Stimulated activated naive CD8-positive, alpha-beta T cell treated with anti-CD3 and anti-CD28 coated beads, Interleukin-15, Interleukin-2, amounts not matched to agents 100 ng/mL and 50 ng/mL, for 24 hours (primary cell): ENCODE measurements around the gene ADAMTS19.
"Not testable (repeated sequence)": the region's sequence is repeated elsewhere in the genome, so short reads cannot be mapped to it uniquely, and the experiment has no call there.

Source experiments
- H3K27ac Mint-ChIP-seq: one replicate; pipeline ENCODE4 v1.8.0; 2021; ENCODE audit warnings: mild to moderate bottlenecking, mixed read lengths
- H3K27me3 Mint-ChIP-seq: one replicate; pipeline ENCODE4 v1.8.0; 2021; ENCODE audit warnings: mixed read lengths
- H3K36me3 Mint-ChIP-seq: one replicate; pipeline ENCODE4 v1.8.0; 2021; ENCODE audit warnings: low read depth, mixed read lengths
- H3K4me1 Mint-ChIP-seq: one replicate; pipeline ENCODE4 v1.8.0; 2021; ENCODE audit warnings: low read depth, mixed read lengths
- H3K4me3 Mint-ChIP-seq: one replicate; pipeline ENCODE4 v1.8.0; 2021; ENCODE audit warnings: mild to moderate bottlenecking, mixed read lengths
- H3K9me3 Mint-ChIP-seq: one replicate; pipeline ENCODE4 v1.8.0; 2021; ENCODE audit warnings: mixed read lengths

Gene ADAMTS19

GRCh38 chr5:129506086-129506485 lies 46.0 kb downstream of the ADAMTS19 start:
- no peaks in the 10 kb centered on the region for H3K9me3 Mint-ChIP-seq
- no peaks in the 10 kb centered on the region for H3K36me3 Mint-ChIP-seq
- H3K27ac Mint-ChIP-seq = no peak overlapping the region
- no peak overlapping the region for H3K4me3 Mint-ChIP-seq
- no peaks in the 10 kb centered on the region for H3K27me3 Mint-ChIP-seq
- no peaks in the 10 kb centered on the region for H3K4me1 Mint-ChIP-seq

- Mint-ChIP-seq H3K4me3 (no peak overlapping the region), H3K9me3 (no peaks in the 10 kb centered on the region), H3K27ac (no peak overlapping the region), H3K27me3 (no peaks in the 10 kb centered on the region), H3K4me1 (no peaks in the 10 kb centered on the region), H3K36me3 (no peaks in the 10 kb centered on the region)
Observed at GRCh38 chr5:129506950-129507349, 46.9 kb downstream of the ADAMTS19 start.

GRCh38 chr5:129507527-129507926 lies 47.4 kb downstream of the ADAMTS19 start:
- H3K9me3 Mint-ChIP-seq = no peaks in the 10 kb centered on the region
- no peaks in the 10 kb centered on the region for H3K4me1 Mint-ChIP-seq
- H3K36me3 Mint-ChIP-seq = no peaks in the 10 kb centered on the region
- H3K27ac Mint-ChIP-seq = no peak overlapping the region
- H3K27me3 Mint-ChIP-seq = no peaks in the 10 kb centered on the region
- no peak overlapping the region for H3K4me3 Mint-ChIP-seq

- Mint-ChIP-seq H3K27me3 (no peaks in the 10 kb centered on the region), H3K36me3 (no peaks in the 10 kb centered on the region), H3K27ac (no peak overlapping the region), H3K4me3 (no peak overlapping the region), H3K9me3 (no peaks in the 10 kb centered on the region), H3K4me1 (no peaks in the 10 kb centered on the region)
Observed at GRCh38 chr5:129508606-129509005, 48.5 kb downstream of the ADAMTS19 start.

GRCh38 chr5:129509363-129509975 lies 49.4 kb downstream of the ADAMTS19 start:
- no peak overlapping the region for H3K27ac Mint-ChIP-seq
- H3K27me3 Mint-ChIP-seq = no peaks in the 10 kb centered on the region
- peaks cover 4% of the 10 kb centered on the region for H3K9me3 Mint-ChIP-seq
- H3K4me1 Mint-ChIP-seq = no peaks in the 10 kb centered on the region
- no peak overlapping the region for H3K4me3 Mint-ChIP-seq
- no peaks in the 10 kb centered on the region for H3K36me3 Mint-ChIP-seq

GRCh38 chr5:129511291-129511690 lies 51.2 kb downstream of the ADAMTS19 start:
- no peak overlapping the region for H3K27ac Mint-ChIP-seq
- H3K9me3 Mint-ChIP-seq = peaks cover 4% of the 10 kb centered on the region
- H3K36me3 Mint-ChIP-seq = no peaks in the 10 kb centered on the region
- H3K27me3 Mint-ChIP-seq = no peaks in the 10 kb centered on the region
- no peak overlapping the region for H3K4me3 Mint-ChIP-seq
- H3K4me1 Mint-ChIP-seq = no peaks in the 10 kb centered on the region

- no peaks in the 10 kb centered on the region for H3K27me3 Mint-ChIP-seq
- H3K27ac Mint-ChIP-seq = no peak overlapping the region
- H3K4me1 Mint-ChIP-seq = no peaks in the 10 kb centered on the region
- H3K4me3 Mint-ChIP-seq = no peak overlapping the region
- H3K9me3 Mint-ChIP-seq = peaks cover 4% of the 10 kb centered on the region
- H3K36me3 Mint-ChIP-seq = no peaks in the 10 kb centered on the region
Observed at GRCh38 chr5:129541051-129541450, 81.0 kb downstream of the ADAMTS19 start.

- H3K27ac Mint-ChIP-seq = no peak overlapping the region
- H3K9me3 Mint-ChIP-seq = peaks cover 5% of the 10 kb centered on the region
- no peaks in the 10 kb centered on the region for H3K4me1 Mint-ChIP-seq
Observed at GRCh38 chr5:129541648-129542251, 81.7 kb downstream of the ADAMTS19 start.

GRCh38 chr5:129547137-129547536 lies 87.0 kb downstream of the ADAMTS19 start:
- H3K4me3 Mint-ChIP-seq = no peak overlapping the region
- H3K9me3 Mint-ChIP-seq = peaks cover 9% of the 10 kb centered on the region
- H3K27me3 Mint-ChIP-seq = no peaks in the 10 kb centered on the region
- H3K27ac Mint-ChIP-seq = no peak overlapping the region
- H3K4me1 Mint-ChIP-seq = no peaks in the 10 kb centered on the region
- H3K36me3 Mint-ChIP-seq = no peaks in the 10 kb centered on the region

More at GRCh38 chr5:129541648-129542251, 81.7 kb downstream of the ADAMTS19 start:
- no peaks in the 10 kb centered on the region for H3K27me3 Mint-ChIP-seq
- no peaks in the 10 kb centered on the region for H3K36me3 Mint-ChIP-seq
- no peak overlapping the region for H3K4me3 Mint-ChIP-seq

- no peak overlapping the region for H3K27ac Mint-ChIP-seq
- no peaks in the 10 kb centered on the region for H3K4me1 Mint-ChIP-seq
- no peaks in the 10 kb centered on the region for H3K27me3 Mint-ChIP-seq
- H3K36me3 Mint-ChIP-seq = no peaks in the 10 kb centered on the region
- H3K4me3 Mint-ChIP-seq = no peak overlapping the region
- no peaks in the 10 kb centered on the region for H3K9me3 Mint-ChIP-seq
Observed at GRCh38 chr5:129554134-129554904, 94.2 kb downstream of the ADAMTS19 start.

- no peaks in the 10 kb centered on the region for H3K27me3 Mint-ChIP-seq
- H3K27ac Mint-ChIP-seq = no peak overlapping the region
- no peaks in the 10 kb centered on the region for H3K4me1 Mint-ChIP-seq
- H3K36me3 Mint-ChIP-seq = no peaks in the 10 kb centered on the region
- no peaks in the 10 kb centered on the region for H3K9me3 Mint-ChIP-seq
- no peak overlapping the region for H3K4me3 Mint-ChIP-seq
Observed at GRCh38 chr5:129563585-129563984, 103.5 kb downstream of the ADAMTS19 start.

GRCh38 chr5:129569295-129569694 lies 109.2 kb downstream of the ADAMTS19 start:
- H3K4me3 Mint-ChIP-seq = no peak overlapping the region
- no peaks in the 10 kb centered on the region for H3K4me1 Mint-ChIP-seq
- no peaks in the 10 kb centered on the region for H3K36me3 Mint-ChIP-seq
- H3K9me3 Mint-ChIP-seq = peaks cover 7% of the 10 kb centered on the region
- no peaks in the 10 kb centered on the region for H3K27me3 Mint-ChIP-seq
- H3K27ac Mint-ChIP-seq = no peak overlapping the region

GRCh38 chr5:129572060-129572459 lies 112.0 kb downstream of the ADAMTS19 start:
- Mint-ChIP-seq H3K27me3 (no peaks in the 10 kb centered on the region), H3K9me3 (peaks cover 7% of the 10 kb centered on the region), H3K4me1 (no peaks in the 10 kb centered on the region), H3K27ac (no peak overlapping the region), H3K4me3 (no peak overlapping the region), H3K36me3 (no peaks in the 10 kb centered on the region)

- H3K36me3 Mint-ChIP-seq, H3K4me3 Mint-ChIP-seq, H3K27me3 Mint-ChIP-seq, H3K4me1 Mint-ChIP-seq, H3K9me3 Mint-ChIP-seq, H3K27ac Mint-ChIP-seq: not testable (repeated sequence)
Observed at GRCh38 chr5:129584496-129584895, 124.4 kb downstream of the ADAMTS19 start.

- Mint-ChIP-seq H3K4me1 (no peaks in the 10 kb centered on the region), H3K27ac (no peak overlapping the region), H3K36me3 (no peaks in the 10 kb centered on the region), H3K9me3 (no peaks in the 10 kb centered on the region), H3K4me3 (no peak overlapping the region), H3K27me3 (no peaks in the 10 kb centered on the region)
Observed at GRCh38 chr5:129591508-129592160, 131.5 kb downstream of the ADAMTS19 start.
